AG04449 (cell line): ENCODE measurements around the gene CLRN1.
A peak's percentile ranks its signal among the peaks of the same experiment; 100 is the strongest.

Source experiments
- CTCF ChIA-PET: fragments of 350-600 bp; formaldehyde crosslinking; extraction: SDS; loops from one replicate; lab custom pipeline; 2021; ENCODE audit warnings: antibody characterized with exemption; lab: Yijun Ruan, JAX
- POLR2A ChIA-PET: fragments of 400-600, 350-600 bp; formaldehyde crosslinking; extraction: SDS; loops from one replicate; lab custom pipeline; 2020; ENCODE audit warnings: antibody characterized with exemption, inconsistent platforms; lab: Yijun Ruan, JAX
- DNase-seq: peaks from one replicate; pipeline ENCODE4 v3.0.0-alpha.2; 2010; ENCODE audit warnings: low read depth, low spot score
- H3K4me3 ChIP-seq: 2 replicates; pipeline ENCODE4 v1.5.1; 2011; ENCODE audit warnings: low read depth, mild to moderate bottlenecking, control low read depth, low read length
- TF ChIP-seq, protein P1 (sequence below): IDR thresholded peaks from one replicate; pipeline ENCODE4 v1.5.1; 2011; ENCODE audit warnings: mild to moderate bottlenecking, moderate library complexity, low read length, control low read depth, inconsistent platforms; ENCODE audit not compliant: insufficient read depth; ENCODE audit errors: missing control alignments

Gene CLRN1

DNA sequence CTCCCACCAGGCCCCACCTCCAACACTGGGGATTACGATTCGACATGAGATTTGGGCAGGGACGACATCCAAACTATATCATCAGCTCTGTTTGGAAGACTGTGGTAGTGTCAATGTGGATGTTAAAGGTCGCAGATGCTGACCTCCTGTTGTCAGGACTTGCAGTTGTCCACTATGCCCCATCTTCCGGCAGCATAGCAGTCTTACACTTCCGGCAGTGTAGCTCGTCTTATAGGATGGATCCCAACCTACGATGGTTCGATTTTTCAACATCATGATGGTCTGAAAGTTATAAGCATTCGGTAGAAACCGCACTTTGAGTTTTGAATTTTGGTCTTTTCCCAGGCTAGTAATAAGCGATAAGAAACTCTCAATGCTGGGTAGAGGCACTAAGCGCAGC, 20.6 kb downstream of the CLRN1 start:
- no peak overlapping the region for H3K4me3 ChIP-seq
- no peak for DNase-seq
- ChIA-PET POLR2A (no interaction called here), CTCF (no interaction called here)
- TF ChIP-seq, protein P1, sequence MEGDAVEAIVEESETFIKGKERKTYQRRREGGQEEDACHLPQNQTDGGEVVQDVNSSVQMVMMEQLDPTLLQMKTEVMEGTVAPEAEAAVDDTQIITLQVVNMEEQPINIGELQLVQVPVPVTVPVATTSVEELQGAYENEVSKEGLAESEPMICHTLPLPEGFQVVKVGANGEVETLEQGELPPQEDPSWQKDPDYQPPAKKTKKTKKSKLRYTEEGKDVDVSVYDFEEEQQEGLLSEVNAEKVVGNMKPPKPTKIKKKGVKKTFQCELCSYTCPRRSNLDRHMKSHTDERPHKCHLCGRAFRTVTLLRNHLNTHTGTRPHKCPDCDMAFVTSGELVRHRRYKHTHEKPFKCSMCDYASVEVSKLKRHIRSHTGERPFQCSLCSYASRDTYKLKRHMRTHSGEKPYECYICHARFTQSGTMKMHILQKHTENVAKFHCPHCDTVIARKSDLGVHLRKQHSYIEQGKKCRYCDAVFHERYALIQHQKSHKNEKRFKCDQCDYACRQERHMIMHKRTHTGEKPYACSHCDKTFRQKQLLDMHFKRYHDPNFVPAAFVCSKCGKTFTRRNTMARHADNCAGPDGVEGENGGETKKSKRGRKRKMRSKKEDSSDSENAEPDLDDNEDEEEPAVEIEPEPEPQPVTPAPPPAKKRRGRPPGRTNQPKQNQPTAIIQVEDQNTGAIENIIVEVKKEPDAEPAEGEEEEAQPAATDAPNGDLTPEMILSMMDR = no peak

DNA sequence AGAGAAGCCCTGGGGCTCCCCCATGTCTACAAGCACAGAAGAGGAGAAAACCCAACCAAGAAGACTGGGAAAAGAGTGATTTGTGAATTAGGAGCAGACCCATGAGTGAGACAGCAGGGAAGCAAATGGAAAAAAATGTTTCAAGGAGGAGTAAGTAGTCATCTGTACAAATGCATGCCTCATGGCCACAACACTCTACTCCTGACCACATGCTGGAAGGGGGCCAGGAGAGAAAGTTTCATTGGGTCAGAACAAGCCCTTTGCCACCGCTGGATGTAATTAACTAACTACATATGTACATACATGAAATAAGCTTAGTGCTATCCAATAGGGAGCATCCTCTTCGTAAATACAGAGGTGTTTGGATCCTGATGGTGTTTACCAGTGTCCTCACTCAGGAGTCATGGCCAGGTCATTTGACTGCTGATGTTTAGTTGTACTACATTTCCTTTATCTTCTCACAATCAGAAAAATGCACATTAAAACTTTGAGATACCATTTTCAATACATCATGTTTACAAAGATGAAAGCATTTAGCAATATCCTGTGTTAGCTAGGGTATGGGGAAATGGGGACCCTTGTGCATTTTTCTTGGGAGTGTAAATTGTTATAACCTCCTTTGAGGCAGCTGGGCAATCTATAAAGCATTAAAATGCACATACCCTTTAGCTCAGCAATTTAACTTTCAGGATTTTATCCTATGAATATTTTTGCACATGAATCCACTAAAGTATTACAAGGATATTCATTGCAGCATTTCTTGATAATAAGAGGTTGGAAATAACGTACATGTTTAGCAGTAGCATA, 27.1 kb downstream of the CLRN1 start:
- TF ChIP-seq, protein P1 = no peak
- DNase-seq = peak; percentile 10
- ChIA-PET POLR2A (no interaction called here), CTCF (interaction anchor here (0.6 kb wide), 1 partner anchor 157 kb away, joined by 3 read pairs; no protein-coding TSS in a partner anchor)
- no peak overlapping the region for H3K4me3 ChIP-seq

DNA sequence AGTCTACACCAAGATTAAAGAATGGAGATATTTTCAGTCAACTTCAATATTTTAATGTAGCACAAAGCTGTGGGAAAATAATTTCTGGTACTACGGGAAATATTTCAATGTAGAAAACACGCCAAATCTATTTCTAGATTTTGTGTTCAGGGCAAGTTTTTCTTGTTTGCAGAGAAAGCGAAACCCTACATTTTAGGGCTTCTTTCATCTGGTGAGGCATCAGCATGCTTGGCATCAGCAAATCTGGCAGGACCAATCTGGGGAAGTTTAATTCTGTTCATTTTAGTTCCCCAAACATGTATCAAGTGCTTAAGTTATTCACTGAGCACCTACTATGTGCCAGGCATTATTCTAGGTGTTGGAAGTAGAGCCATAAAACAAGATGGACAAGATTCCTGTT, 30.3 kb downstream of the CLRN1 start:
- H3K4me3 ChIP-seq = no peak overlapping the region
- CTCF ChIA-PET = no interaction called here
- TF ChIP-seq, protein P1 = no peak

DNA sequence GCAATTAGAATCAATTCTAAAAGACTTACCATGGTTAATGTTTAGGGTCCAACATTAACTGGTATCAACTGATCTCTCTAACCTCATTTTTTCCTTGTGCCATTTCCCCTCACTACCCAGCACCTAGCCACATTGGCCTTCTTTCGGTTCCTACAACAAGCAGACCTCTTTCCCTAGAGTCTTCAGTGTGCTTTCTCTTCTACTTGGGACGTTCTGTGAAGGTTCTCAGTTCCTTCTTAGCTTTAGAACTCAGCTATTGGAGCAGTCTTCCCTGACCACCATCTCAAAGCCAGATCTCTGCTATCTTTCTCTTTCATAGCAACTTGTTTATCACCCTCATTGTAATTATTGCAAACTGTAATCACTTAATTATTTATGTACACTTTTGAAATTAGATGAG, 35.8 kb downstream of the CLRN1 start:
- POLR2A ChIA-PET = no interaction called here
- TF ChIP-seq, protein P1 = no peak
- CTCF ChIA-PET = no interaction called here
- DNase-seq = no peak
- H3K4me3 ChIP-seq = no peak overlapping the region

More for the DNA sequence above, 30.3 kb downstream of the CLRN1 start:
- POLR2A ChIA-PET = no interaction called here
- no peak for DNase-seq

DNA sequence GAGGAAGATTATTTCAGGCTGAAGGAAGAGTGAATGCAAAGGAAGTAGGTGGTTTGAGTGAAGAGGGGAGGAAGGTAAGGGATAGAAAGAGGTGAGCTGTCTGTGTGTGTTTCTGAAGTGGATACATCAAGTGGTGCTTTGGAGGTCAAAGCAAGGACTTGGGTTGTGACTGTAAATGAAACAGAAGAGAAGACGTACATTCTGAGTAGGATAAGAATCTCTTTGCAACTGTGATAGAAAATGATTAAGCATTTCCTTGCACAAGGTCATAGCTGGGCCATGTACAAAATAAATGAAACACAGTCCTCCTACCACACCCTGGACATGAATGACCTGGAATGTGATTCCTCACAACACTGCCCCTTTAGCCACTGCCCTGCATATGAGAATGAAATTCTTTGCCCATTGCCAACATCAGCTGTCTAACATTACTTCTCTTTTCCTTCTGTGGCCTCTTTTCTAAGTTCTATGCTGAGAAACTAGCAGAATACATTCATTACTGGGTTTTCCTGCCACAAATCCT, 39.0 kb downstream of the CLRN1 start:
- POLR2A ChIA-PET = no interaction called here
- TF ChIP-seq, protein P1 = no peak
- CTCF ChIA-PET = no interaction called here
- no peak overlapping the region for H3K4me3 ChIP-seq
- DNase-seq = no peak

DNA sequence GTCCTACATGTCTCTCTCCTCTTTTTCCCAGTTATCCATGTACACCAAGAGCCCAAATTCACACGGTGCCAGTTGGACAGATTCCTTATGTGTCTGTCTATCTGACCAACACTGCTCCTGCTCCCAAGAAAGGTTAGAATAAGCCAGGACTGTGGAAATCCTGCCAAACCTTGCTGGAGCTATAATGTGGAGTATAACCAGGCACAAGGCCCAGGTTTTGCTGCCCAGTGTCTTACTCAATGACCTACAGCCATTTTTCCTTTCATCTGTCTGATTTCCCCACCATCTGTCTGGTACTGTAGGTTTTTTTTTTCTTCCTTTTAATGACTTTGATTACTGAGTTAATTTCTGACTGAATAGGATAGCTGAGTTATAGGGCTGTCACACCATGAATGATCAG, 40.8 kb downstream of the CLRN1 start:
- no peak overlapping the region for H3K4me3 ChIP-seq
- ChIA-PET CTCF (no interaction called here), POLR2A (no interaction called here)
- no peak for DNase-seq
- TF ChIP-seq, protein P1 = no peak
